Natural killer cell treated with Interleukin-12 subunit alpha and Interleukin-12 subunit beta and Interleukin-15 and Interleukin-18, amount 100 ng/mL, for 72 hours (primary cell): ENCODE data around the gene COA3. TPM values are rescaled to one million over a fixed set of nuclear protein-coding genes. Genes with fewer than 3 reads are reported as not detected.

Source experiments
- ATAC-seq, 2 donors: fragments of 150-1000 bp; cut with Tn5 transposase in 1 of 2; sonication (Bioruptor Pico), chemical (Tn5 transposase) in 1 of 2; 2 replicates each; pipeline ENCODE4 v1.10.0; 2021
- DNase-seq: peaks from one replicate; pipeline ENCODE4 v3.0.0; 2022; ENCODE audit warnings: low spot score
- H3K27ac Mint-ChIP-seq, 2 donors: 1 replicate in 1 of 2; 2 replicates in 1 of 2; pipeline ENCODE4 v1.8.0; 2022; ENCODE audit warnings: mixed read lengths in 2 of 2, mild to moderate bottlenecking in 1 of 2, moderate library complexity in 1 of 2
- H3K27me3 Mint-ChIP-seq, 2 donors: 1 replicate in 1 of 2; 2 replicates in 1 of 2; pipeline ENCODE4 v1.8.0; 2022; ENCODE audit warnings: mixed read lengths in 2 of 2
- H3K36me3 Mint-ChIP-seq: one replicate; pipeline ENCODE4 v1.8.0; 2022; ENCODE audit warnings: mixed read lengths
- H3K4me1 Mint-ChIP-seq, 2 donors: 1 replicate in 1 of 2; 2 replicates in 1 of 2; pipeline ENCODE4 v1.8.0; 2022; ENCODE audit warnings: low read depth in 2 of 2, mixed read lengths in 2 of 2, mild to moderate bottlenecking in 1 of 2
- H3K4me3 Mint-ChIP-seq: one replicate; pipeline ENCODE4 v1.8.0; 2022; ENCODE audit warnings: mixed read lengths
- H3K9me3 Mint-ChIP-seq: 2 replicates; pipeline ENCODE4 v1.8.0; 2022; ENCODE audit warnings: mixed read lengths
- total RNA-seq, 2 donors: library from RNA; stranded (reverse); gene quantifications; one replicate each; pipeline ENCODE4 v1.2.3, GENCODE V29; 2022

COA3 gene
- total RNA-seq, 2 donors from 2014 or later: 41.6 to 48.0 TPM

DNA sequence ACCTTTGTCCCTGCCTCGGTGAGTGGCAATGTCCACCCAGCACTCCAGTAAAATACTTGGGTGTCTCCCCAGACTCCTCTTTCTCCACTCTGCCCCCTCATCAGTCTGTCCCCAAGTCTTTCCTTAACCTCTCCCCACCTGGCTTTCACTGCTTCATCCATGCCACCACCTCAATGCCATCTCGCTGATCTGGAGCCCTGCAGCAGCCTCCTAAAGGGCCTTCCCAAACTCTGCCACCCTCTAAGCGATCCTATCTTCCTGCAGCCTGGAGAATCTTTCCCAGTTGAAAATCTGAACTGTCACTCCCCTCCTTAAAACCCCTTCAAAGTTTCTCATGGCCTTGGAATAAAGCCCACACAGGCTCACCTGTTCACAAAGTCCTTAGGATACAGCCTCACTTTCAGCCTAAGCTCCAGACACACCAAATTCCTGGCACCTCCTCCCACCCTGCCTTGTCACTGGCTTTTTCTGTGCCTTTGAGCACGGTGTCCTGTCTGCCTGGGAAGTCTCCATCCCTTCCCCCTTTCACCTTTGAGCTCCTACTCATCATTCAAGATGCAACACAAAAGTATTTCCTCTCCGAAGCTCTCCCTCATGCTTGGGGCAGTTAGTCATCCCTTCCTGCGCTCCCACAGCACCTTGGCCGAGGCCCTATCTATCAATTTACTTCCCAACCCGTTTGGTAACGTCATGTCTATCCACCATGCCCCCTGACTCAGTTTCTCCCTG is 15.3 kb downstream of the COA3 start:
- H3K27me3 Mint-ChIP-seq: peaks cover 49 to 50% of the 10 kb centered on the region in 2 donors
- H3K4me1 Mint-ChIP-seq: peaks cover 0 to 19% of the 10 kb centered on the region in 2 donors
- no peaks in the 10 kb centered on the region for H3K9me3 Mint-ChIP-seq
- ATAC-seq (no peak), DNase-seq (no peak)
- H3K36me3 Mint-ChIP-seq: peaks cover 4% of the 10 kb centered on the region
- H3K4me3 Mint-ChIP-seq: no peak overlapping the region
- no peak overlapping the region for H3K27ac Mint-ChIP-seq

DNA sequence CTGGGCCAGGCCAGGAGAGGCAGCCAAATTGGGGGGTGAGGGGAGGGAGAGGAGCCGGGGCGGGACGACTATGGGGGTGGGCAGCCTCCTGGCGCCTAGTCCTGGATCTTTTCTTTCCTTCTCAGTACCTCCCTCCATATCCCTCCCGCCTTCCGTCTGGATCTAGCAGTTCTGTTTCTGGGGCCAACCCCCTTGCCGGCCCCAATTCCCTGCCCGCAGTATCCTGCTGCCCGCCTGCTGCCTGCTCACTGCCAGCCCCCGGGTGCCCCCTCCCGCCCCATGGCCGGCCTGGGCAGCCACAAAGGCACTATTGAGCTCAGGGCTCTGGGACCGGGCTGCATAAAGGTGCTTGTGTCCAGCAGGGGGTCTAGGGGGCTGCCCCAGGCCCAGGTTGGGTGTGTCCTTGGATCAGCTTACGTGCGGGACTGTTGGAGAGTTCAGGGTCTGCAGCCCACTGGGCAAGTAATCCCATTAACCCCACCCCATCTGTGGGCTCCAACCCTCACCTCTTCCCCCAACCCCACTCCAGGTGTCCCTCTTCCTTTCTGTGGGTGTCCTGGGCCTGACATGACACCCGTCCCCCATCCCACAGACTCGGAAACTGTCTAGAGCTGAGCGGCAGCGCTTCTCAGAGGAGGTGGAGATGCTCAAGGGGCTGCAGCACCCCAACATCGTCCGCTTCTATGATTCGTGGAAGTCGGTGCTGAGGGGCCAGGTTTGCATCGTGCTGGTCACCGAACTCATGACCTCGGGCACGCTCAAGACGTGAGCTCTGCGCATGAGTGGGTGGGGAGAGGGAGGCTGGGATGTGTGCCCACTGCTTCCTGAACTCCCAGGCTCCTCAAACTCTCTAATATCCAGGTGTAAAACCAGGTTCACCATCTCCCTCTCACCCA is 16.1 kb downstream of the COA3 start:
- ATAC-seq: peak in 1 of 2 donors; percentile 33

DNA sequence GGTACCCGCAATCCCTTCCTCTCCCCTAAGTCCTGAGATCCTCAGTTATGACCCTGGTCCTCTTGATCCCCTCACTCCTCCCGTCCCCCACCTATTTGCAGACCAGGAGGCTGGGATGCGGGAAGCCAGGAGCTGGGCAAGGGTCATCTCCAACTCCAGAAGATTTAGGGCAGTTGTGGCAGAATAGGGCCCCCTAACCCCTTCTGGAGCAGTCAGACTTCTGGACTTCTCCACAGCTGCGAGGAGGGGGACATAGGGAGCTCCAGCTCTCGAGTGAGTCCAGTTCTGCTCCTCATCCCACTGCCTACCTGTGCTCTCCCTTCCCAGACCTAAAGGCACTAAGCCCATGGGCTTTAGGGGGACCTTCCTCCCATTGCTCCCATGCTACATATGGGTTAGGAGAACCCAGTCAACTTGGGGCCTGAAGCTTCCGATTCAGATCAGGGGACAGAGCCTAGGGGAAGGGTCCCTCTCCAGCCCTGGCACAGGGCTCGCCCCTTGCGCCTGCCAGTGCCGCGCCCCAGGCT is 16.8 kb downstream of the COA3 start:
- no peaks in the 10 kb centered on the region for H3K9me3 Mint-ChIP-seq
- no peak for ATAC-seq
- H3K4me1 Mint-ChIP-seq: peaks cover 0 to 19% of the 10 kb centered on the region in 2 donors
- DNase-seq: no peak
- peaks cover 34 to 35% of the 10 kb centered on the region in 2 donors for H3K27me3 Mint-ChIP-seq
- peaks cover 4% of the 10 kb centered on the region for H3K36me3 Mint-ChIP-seq
- H3K4me3 Mint-ChIP-seq: no peak overlapping the region
- no peak overlapping the region for H3K27ac Mint-ChIP-seq

More for the DNA sequence above, 16.1 kb downstream of the COA3 start:
- peaks cover 4% of the 10 kb centered on the region for H3K36me3 Mint-ChIP-seq
- no peak overlapping the region for H3K4me3 Mint-ChIP-seq
- DNase-seq: no peak
- H3K27ac Mint-ChIP-seq: no peak overlapping the region
- peaks cover 0 to 19% of the 10 kb centered on the region in 2 donors for H3K4me1 Mint-ChIP-seq
- peaks cover 41% of the 10 kb centered on the region in 2 donors for H3K27me3 Mint-ChIP-seq
- no peaks in the 10 kb centered on the region for H3K9me3 Mint-ChIP-seq

DNA sequence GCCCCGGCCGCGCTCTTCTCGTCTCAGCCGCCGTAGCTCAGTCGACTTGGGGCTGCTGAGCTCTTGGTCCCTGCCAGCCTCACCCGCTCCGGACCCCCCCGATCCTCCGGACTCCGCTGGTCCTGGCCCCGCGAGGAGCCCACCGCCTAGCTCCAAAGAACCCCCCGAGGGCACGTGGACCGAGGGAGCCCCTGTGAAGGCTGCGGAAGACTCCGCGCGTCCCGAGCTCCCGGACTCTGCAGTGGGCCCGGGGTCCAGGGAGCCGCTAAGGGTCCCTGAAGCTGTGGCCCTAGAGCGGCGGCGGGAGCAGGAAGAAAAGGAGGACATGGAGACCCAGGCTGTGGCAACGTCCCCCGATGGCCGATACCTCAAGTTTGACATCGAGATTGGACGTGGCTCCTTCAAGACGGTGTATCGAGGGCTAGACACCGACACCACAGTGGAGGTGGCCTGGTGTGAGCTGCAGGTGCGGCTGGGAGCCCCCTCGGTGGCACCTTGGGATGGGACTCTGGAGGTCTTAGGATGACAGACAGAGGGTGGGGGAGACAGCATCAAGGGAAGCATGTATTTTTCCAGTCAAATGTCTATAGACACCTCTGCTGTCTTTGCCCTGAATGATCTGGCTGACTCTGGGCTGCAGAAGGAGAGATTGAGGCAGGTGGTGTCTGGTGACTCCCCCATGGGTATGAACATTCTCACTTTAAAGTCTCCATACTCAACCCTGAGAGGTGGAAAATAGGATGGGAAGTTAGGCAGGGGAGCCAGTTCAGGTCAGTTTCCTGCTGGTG is 17.5 kb downstream of the COA3 start:
- ATAC-seq: no peak
- H3K27ac Mint-ChIP-seq: no peak overlapping the region
- peaks cover 0 to 19% of the 10 kb centered on the region in 2 donors for H3K4me1 Mint-ChIP-seq
- no peaks in the 10 kb centered on the region for H3K9me3 Mint-ChIP-seq
- DNase-seq: no peak
- H3K27me3 Mint-ChIP-seq: peaks cover 31 to 34% of the 10 kb centered on the region in 2 donors
- H3K4me3 Mint-ChIP-seq: no peak overlapping the region
- peaks cover 4% of the 10 kb centered on the region for H3K36me3 Mint-ChIP-seq

DNA sequence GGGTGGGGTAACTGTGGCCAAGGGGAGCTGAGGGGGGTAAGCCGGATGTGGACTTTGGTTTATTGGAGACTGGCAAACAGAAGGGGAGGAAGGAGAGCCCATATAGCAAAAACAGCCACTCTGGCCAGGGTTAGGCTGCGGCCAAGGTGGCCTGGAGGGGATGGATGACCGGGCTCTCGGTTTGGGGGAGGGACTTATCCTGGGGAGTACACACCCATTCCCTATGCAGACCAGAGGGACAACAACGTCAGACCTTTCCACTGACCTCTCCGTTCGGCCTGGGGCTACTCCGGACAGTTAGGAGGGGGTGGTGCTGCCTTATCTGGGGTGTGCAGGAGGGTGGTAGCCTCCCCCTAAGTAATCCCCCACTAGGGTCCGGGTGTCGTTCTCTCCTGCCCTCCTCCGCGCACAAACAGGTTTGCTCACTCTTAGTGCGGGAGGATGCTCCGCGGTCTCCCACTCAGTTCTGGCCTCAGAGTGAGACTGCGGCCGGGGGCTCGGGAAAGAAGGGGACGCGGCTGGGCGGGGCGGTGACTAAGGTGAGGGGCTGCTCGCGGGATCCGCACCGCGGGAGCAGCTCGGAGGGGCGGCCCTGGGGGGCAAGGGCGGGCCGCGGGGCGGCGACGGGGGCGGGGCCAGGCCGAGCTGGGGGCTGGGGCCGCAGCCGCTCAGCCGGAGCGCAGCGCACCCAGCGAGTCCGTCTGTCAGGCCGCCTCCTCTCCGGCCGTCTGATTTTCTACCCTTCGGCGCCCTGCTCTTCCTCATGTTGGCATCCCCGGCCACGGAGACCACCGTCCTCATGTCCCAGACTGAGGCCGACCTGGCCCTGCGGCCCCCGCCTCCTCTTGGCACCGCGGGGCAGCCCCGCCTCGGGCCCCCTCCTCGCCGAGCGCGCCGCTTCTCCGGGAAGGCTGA is 18.3 kb downstream of the COA3 start, which contains the start of gene WNK4:
WNK4 (plus strand) TSS at position 675 of the 915 bp plus-strand sequence; CDS start at position 764, 89 bp downstream.
- Mint-ChIP-seq H3K9me3 (no peaks in the 10 kb centered on the region), H3K27ac (peak within 1 kb of the TSS in 1 of 2 donors; percentile 27), H3K4me1 (peaks cover 0 to 20% of the 10 kb centered on the region in 2 donors), H3K36me3 (no peaks in the 10 kb centered on the region), H3K27me3 (peaks cover 23 to 27% of the 10 kb centered on the region in 2 donors), H3K4me3 (no peak within 1 kb of the TSS)
- peak in 1 of 2 donors; percentile 20 for ATAC-seq
- no peak for DNase-seq

DNA sequence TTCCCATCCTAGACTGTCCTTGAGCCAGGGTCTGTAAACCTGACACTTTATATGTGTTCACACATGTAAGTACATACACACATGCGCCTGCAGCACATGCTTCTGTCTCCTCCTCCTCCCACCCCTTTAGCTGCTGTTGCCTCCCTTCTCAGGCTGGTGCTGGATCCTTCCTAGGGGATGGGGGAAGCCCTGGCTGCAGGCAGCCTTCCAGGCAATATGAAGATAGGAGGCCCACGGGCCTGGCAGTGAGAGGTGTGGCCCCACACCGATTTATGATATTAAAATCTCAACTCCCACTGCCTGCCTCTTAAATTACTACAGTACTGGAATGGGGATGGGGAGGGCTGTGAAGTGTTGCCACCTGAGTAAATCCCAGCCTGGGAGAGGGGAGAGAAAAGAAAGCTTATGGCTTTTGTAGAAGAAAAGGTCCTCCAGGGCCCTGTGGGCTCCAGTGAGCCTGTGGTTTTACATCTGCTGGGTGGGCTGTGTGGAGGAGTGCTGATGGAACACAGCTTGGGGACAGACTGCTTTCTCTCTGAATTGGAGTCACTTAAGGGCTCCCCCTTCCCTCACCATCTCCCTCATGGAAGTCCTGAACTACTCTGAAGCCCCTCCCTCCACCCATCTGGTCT is 19.1 kb downstream of the COA3 start:
- Mint-ChIP-seq H3K27me3 (peaks cover 17 to 22% of the 10 kb centered on the region in 2 donors), H3K4me3 (no peak overlapping the region), H3K27ac (peak overlapping the region in 1 of 2 donors; percentile 27), H3K4me1 (peaks cover 6 to 19% of the 10 kb centered on the region in 2 donors), H3K9me3 (no peaks in the 10 kb centered on the region), H3K36me3 (no peaks in the 10 kb centered on the region)
- no peak for ATAC-seq
- DNase-seq: no peak

DNA sequence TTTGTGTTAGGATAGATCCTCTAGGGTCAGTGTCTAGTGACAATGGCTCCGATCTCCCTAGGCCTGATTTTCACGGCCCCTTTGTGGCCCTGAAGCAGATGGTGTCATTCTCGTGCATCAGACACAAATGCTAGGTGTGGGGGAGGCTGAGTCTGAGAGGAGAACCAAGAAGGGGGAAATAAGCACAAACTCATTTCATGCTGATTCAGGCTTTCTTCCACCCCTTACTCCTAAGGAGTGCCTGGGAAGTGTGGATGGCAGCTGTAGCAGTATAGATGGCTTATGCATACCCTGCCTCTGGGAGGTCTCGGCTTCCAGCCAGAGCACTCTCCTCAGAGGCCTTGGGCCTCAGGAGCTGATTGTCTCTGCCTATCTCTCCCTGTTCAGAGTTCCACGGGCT is 19.9 kb downstream of the COA3 start:
- DNase-seq (no peak), ATAC-seq (no peak)
- Mint-ChIP-seq H3K4me3 (no peak overlapping the region), H3K27me3 (peaks cover 10 to 17% of the 10 kb centered on the region in 2 donors), H3K4me1 (peaks cover 14 to 27% of the 10 kb centered on the region in 2 donors), H3K9me3 (no peaks in the 10 kb centered on the region), H3K36me3 (peaks cover 8% of the 10 kb centered on the region), H3K27ac (no peak overlapping the region)

DNA sequence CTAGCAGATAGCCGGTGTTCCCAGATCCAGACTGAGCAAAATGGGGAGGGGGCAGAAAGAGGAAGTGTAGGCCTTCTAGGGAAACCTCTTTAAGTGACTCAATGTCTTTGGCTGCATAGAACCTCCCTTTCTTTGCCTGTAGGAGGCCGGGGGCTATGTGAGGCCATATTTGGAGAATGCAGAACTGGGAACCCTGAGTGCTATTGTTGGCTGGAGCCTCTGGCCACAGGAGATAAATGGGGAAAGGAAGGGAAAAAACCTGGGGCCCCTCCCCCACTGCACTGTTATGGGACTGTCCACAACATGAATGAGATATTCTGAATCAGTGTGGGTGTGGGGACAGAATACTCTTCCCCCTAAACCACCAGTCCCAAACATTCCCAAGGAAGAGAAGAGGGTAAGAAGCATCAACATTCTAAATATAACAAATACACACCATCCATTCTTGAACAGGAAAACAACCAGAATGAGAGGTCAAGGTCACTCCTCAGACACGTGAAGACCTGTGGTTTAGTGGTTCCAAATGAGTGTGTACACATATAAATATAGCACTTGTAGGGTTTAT is 22.9 kb downstream of the COA3 start:
- Mint-ChIP-seq H3K4me1 (peaks cover 25 to 34% of the 10 kb centered on the region in 2 donors), H3K27ac (no peak overlapping the region), H3K27me3 (no peaks in the 10 kb centered on the region), H3K36me3 (peaks cover 9% of the 10 kb centered on the region), H3K9me3 (no peaks in the 10 kb centered on the region), H3K4me3 (no peak overlapping the region)
- no peak for ATAC-seq
- no peak for DNase-seq

DNA sequence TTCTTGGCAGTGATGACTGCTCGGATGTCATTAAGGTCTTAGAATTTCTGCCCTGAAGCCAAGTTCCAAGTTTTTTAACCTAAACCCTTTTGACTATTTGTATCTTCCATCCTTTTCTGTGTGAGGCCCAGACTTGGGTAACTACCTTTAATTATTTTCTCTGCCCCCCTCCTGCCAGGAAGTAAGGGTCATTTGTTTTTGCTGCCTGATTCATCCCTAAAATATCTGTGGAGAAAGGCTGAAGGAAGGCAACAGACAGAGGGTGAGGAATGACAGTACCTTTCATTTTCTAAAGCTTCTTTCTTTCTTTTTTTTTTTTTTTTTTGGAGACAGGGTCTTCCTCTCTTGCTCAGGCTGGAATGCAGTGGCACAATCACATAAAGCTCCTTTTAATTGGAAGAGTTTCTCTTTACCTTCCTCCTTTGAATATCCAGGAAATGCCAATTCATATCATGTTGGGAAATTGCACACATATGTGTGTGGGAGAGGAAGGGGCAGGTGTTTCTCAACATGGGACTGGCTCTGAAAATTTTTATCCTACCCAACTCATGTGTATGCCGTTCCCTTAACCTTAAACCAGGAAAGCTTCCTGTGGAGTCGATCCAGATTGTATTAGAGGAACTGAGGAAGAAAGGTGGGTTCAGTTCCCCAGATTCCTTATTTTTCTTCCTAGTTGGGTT is 24.3 kb downstream of the COA3 start:
- Mint-ChIP-seq H3K9me3 (no peaks in the 10 kb centered on the region), H3K27me3 (no peaks in the 10 kb centered on the region), H3K36me3 (peaks cover 9% of the 10 kb centered on the region), H3K4me1 (peaks cover 25 to 27% of the 10 kb centered on the region in 2 donors), H3K4me3 (peak overlapping the region; percentile 100), H3K27ac (peak overlapping the region; percentile 98 to 100)
- ATAC-seq (no peak), DNase-seq (no peak)

DNA sequence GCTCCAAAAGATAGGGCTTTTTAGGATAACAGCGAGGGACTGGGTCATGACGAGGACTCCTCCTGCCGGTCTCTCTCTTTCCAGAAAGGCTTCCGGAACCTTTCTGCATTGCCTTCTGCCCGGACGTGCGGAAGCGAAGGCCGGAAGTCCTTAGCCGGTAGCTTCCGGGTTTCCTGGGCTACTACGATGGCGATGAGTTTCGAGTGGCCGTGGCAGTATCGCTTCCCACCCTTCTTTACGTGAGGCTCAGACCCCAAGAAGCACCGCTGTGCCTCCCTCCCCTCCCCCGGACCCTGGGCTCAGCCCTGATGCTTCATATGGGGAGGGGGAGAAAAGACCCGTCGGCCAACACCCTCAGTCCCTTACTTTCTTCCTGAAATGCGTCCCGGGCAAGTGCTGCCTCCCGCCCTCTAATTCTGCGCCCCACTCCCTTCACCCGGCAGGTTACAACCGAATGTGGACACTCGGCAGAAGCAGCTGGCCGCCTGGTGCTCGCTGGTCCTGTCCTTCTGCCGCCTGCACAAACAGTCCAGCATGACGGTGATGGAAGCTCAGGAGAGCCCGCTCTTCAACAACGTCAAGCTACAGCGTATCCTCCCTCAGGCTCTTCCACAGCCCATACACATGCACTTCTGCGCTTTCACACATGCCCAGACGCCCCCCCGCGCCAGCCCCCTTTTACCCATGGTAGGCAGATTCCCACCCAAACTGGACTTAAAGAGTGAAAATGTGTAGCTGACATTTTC is 25.0 kb downstream of the COA3 start, which contains the start of gene VPS25:
VPS25 (plus strand) TSS at position 160 of the 746 bp plus-strand sequence; CDS start at position 187, 27 bp downstream.
- Mint-ChIP-seq H3K27ac (peak within 1 kb of the TSS; percentile 98 to 100), H3K4me3 (peak within 1 kb of the TSS; percentile 100), H3K27me3 (peaks cover 3% of the 10 kb centered on the region in 2 donors), H3K4me1 (peaks cover 25 to 26% of the 10 kb centered on the region in 2 donors), H3K9me3 (no peaks in the 10 kb centered on the region), H3K36me3 (peaks cover 9% of the 10 kb centered on the region)
- peak; percentile 82 for DNase-seq
- ATAC-seq: peak; percentile 91 to 96

DNA sequence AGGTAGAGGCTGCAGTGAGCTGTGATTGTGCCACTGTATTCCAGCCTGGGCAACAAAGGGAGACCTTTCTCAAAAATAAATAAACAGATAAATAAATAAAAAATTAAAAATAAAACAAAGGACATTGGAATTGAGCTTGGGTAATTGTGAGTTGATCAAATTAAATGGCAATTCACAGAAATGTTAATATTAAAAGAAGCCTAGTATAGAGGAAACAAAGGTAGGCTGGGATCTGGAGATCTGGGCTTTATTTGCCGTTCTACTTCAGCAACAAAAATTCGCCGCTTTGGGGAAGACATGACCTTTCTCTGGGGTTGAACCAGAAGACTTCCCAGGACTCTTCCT is 25.6 kb downstream of the COA3 start:
- Mint-ChIP-seq H3K4me3 (peak overlapping the region; percentile 100), H3K27me3 (peaks cover 7 to 8% of the 10 kb centered on the region in 2 donors), H3K36me3 (peaks cover 9% of the 10 kb centered on the region), H3K4me1 (peaks cover 25 to 26% of the 10 kb centered on the region in 2 donors), H3K9me3 (no peaks in the 10 kb centered on the region), H3K27ac (peak overlapping the region; percentile 98 to 100)
- DNase-seq (no peak), ATAC-seq (no peak)
